ENCODE measurements around the gene GIT1. TPM values are rescaled to one million over a fixed set of nuclear protein-coding genes. Genes with fewer than 3 reads are reported as not detected.

Gene GIT1
- total RNA-seq, 1 donor from 2014 or later: 64.8 TPM

DNA sequence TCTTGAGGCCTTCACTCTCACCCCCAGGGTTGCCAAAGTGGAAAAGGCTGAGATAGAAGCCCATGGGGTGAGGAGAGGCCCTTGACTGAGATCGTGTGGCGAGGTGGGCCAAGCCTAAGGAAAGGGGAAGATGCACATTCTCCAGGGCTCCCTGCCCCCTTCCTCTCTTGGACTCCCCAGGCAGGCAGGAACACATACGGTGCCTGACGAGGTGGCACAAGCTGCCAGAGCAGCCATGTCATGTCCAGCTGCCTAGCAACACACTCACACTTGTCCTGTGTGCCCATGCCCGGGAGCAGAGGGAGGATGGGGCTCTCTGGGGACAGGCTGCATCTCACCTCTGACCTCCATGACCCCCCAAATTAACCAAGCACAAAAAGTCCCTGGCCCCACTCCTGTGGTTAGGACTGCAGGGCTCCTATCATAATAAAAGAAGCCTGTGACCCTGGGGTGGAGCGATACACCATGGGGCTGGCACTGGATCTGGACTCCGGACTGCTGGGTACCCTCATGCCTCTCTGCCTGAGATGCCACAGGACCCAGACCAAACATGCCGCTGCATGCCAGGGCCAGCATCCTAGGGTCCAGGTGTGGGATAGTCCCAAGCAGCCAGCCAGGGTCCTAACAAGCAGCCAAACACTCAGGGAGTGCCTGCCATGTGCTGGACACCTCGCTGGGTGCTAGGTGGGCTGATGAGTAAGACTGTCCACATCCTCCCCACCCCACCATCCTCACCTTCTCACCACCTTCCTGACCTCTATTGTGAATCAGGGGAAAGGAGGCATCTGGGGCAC, 2.6 kb downstream of the GIT1 start:
- intact Hi-C loops (cut with DNase I): no loop called here
- TF ChIP-seq, protein P1, sequence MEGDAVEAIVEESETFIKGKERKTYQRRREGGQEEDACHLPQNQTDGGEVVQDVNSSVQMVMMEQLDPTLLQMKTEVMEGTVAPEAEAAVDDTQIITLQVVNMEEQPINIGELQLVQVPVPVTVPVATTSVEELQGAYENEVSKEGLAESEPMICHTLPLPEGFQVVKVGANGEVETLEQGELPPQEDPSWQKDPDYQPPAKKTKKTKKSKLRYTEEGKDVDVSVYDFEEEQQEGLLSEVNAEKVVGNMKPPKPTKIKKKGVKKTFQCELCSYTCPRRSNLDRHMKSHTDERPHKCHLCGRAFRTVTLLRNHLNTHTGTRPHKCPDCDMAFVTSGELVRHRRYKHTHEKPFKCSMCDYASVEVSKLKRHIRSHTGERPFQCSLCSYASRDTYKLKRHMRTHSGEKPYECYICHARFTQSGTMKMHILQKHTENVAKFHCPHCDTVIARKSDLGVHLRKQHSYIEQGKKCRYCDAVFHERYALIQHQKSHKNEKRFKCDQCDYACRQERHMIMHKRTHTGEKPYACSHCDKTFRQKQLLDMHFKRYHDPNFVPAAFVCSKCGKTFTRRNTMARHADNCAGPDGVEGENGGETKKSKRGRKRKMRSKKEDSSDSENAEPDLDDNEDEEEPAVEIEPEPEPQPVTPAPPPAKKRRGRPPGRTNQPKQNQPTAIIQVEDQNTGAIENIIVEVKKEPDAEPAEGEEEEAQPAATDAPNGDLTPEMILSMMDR (IDR thresholded peaks at IDR 0.05): no peak
- DNase-seq: no peak
- peak overlapping the region; percentile 43 for H3K4me3 ChIP-seq
- peaks cover 8% of the 10 kb centered on the region for H3K36me3 ChIP-seq
- no peak for ATAC-seq
- H3K9me3 ChIP-seq: no peaks in the 10 kb centered on the region
- peak overlapping the region; percentile 73 for H3K27ac ChIP-seq
- H3K27me3 ChIP-seq: no peaks in the 10 kb centered on the region
- peaks cover 49% of the 10 kb centered on the region for H3K4me1 ChIP-seq

DNA sequence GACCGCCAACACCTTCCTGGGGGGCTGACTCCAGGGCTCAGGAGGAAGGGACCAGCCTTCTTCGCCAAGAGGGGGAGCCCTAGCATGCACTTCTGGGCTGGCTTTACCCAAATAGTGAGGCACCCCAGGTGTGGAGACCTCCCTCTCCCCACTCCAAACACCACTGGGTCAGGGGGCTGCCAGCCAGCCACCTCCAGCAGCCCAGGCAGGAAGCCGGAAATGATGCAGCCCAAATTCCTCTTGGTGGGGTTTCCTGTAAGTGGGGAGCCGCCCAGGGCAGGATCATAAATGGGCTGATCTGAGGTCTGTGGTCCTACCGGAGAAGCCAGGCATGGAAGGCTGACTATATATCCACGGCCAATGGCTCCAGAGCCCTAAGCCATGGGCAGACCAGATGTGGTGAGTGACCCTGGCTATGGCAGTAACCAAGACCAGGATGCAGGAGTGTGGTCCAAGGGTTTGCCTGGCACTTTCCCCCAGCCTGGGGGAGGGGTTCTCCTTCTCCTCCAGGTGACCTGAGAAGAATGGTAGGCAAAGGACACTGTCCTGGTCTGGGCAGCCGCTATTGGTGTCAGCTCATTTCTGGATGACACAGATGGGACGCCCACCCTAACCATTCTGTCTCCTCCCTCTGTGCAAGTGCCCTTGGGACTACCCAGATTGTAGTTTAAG, 4.2 kb downstream of the GIT1 start:
- Histone ChIP-seq H3K36me3 (peaks cover 22% of the 10 kb centered on the region), H3K27ac (peak overlapping the region; percentile 73), H3K27me3 (no peaks in the 10 kb centered on the region), H3K4me1 (peaks cover 36% of the 10 kb centered on the region), H3K4me3 (peak overlapping the region; percentile 43), H3K9me3 (no peaks in the 10 kb centered on the region)
- DNase-seq (no peak), ATAC-seq (no peak)
- intact Hi-C loops (cut with DNase I): no loop called here
- TF ChIP-seq, protein P1 (IDR thresholded peaks at IDR 0.05): peak; percentile 17

DNA sequence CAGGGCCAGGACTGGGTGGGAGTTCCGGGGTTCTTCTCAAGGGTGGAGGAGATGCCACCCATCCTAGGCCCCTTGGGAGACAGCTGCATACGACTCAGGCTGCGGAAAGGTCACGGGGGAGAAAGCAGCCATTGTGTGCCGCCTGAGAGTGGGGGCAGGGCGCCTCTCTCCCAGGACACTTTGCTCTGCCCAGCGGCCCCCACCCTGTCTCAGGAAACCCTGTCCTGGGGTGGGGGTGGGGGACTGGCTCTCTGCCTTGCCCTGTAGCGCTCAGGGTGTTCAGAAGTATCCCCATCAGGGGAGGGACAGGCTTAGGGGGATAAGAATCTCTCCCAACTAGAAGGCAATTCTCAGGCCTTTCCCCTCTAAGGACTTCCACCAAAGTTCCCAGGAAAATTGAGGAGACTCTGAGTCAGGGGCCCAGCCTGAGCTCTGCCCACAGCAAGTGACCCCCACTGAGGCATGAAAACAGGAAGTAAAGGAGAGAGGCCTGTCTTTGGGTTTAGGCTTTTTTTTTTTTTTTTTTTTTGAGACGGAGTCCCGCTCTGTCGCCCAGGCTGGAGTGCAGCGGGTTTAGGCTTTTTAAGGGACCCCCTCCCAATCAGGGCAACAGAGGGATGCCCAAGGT, 4.9 kb downstream of the GIT1 start:
- peak overlapping the region; percentile 11 for H3K4me3 ChIP-seq
- H3K9me3 ChIP-seq: no peaks in the 10 kb centered on the region
- TF ChIP-seq, protein P1 (IDR thresholded peaks at IDR 0.05): no peak
- no peaks in the 10 kb centered on the region for H3K27me3 ChIP-seq
- peaks cover 30% of the 10 kb centered on the region for H3K4me1 ChIP-seq
- H3K36me3 ChIP-seq: peaks cover 22% of the 10 kb centered on the region
- DNase-seq (peak; percentile 67), ATAC-seq (no peak)
- H3K27ac ChIP-seq: peak overlapping the region; percentile 73
- intact Hi-C loops (cut with DNase I): no loop called here

DNA sequence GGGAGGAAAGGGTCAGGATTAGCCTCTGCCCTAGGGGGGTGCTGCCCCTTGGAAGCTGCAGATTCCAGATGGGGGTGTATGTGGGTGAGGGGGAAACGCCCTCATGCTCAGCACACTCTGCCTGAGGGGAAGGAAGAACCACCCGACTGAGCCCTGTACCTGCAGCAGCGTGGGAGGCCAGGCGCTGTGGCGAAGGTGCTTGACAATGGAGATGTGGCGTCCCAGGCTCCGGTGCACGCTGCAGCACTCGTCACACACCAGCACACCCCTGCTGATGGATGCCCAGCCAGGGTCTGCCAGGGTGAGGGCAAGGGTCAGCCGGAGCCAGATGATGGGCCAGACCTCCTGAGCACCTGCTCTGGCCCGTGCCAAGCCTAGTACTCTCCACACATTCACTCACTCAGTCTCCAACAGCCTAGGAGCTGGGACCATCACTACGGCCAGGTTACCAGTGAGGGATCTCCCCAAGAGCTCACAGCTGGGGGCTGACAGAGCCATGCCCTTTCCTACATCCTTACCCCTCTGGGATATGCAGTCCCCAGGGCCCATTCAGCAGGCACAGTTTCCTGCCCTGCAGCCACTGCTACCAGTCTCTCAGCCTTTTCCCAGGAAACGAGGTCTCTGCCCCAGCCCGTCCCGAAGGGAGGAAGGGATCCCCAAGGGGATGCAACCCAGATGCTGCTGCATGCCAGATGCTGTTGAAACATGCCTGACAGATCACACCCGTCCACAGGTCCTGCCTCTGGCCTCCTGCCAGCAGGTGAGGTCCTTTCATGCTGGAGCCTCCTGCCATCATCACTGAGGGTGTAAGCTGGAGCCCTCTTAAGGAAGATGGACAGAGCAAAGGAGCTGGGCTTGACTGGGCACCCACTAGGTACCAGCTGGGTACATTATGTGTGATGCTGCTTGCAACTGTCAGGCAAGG, 5.9 kb downstream of the GIT1 start:
- Histone ChIP-seq H3K36me3 (peaks cover 22% of the 10 kb centered on the region), H3K27ac (peak overlapping the region; percentile 73), H3K4me1 (peaks cover 30% of the 10 kb centered on the region), H3K9me3 (no peaks in the 10 kb centered on the region), H3K27me3 (no peaks in the 10 kb centered on the region), H3K4me3 (no peak overlapping the region)
- intact Hi-C loops (cut with DNase I): no loop called here
- ATAC-seq (no peak), DNase-seq (no peak)
- TF ChIP-seq, protein P1 (IDR thresholded peaks at IDR 0.05): no peak

DNA sequence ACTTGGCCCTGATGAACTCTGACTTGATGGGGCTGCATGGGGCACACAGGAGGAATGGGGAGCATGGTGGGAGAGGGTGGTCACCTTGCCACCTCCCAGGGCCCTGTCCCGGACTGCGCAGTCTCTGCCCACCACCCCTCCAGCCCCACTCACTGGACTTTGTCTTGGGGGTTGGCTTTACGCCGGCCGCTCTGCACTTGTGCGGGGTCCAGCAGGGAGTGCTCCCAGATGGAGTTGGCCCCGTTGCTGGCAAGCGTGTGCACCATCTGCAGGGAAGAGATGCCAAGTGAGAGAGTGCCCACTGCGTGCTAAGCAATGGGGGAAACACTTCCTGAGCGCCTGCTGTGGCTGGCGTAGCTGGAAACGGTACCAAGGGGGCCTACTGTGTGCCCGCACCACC, 6.7 kb downstream of the GIT1 start:
- Histone ChIP-seq H3K4me1 (peaks cover 23% of the 10 kb centered on the region), H3K9me3 (no peaks in the 10 kb centered on the region), H3K4me3 (no peak overlapping the region), H3K36me3 (peaks cover 30% of the 10 kb centered on the region), H3K27me3 (no peaks in the 10 kb centered on the region), H3K27ac (no peak overlapping the region)
- TF ChIP-seq, protein P1 (IDR thresholded peaks at IDR 0.05): no peak
- no peak for DNase-seq
- no peak for ATAC-seq
- intact Hi-C loops (cut with DNase I): no loop called here

All from upper lobe of right lung (tissue), 1 donor.